Neuronal stem cell (in vitro differentiated cells): ENCODE measurements around the gene KIF2A.
A peak's percentile ranks its signal among the peaks of the same experiment; 100 is the strongest.

Source experiments
- DNase-seq: peaks from one replicate; pipeline ENCODE4 v3.0.0-alpha.2; 2013; ENCODE audit warnings: low spot score
- H2AFZ ChIP-seq: one replicate; pipeline ENCODE4 v1.6.1; 2013; ENCODE audit warnings: mild to moderate bottlenecking, low read length, inconsistent platforms
- H2AK5ac ChIP-seq: 2 replicates; pipeline ENCODE4 v1.6.1; 2013; ENCODE audit warnings: low read depth, mild to moderate bottlenecking, inconsistent platforms, low read length, moderate library complexity, mixed read lengths
- H2BK120ac ChIP-seq: 2 replicates; pipeline ENCODE4 v1.6.1; 2013; ENCODE audit warnings: low read depth, mild to moderate bottlenecking, inconsistent platforms, low read length, moderate library complexity, mixed read lengths
- H2BK12ac ChIP-seq: one replicate; pipeline ENCODE4 v1.6.1; 2013; ENCODE audit warnings: low read length, inconsistent platforms
- H2BK15ac ChIP-seq: 2 replicates; pipeline ENCODE4 v1.6.1; 2013; ENCODE audit warnings: mild to moderate bottlenecking, low read length, inconsistent platforms, mixed read lengths
- H2BK5ac ChIP-seq: one replicate; pipeline ENCODE4 v1.6.1; 2013; ENCODE audit warnings: inconsistent platforms, mild to moderate bottlenecking, low read length, moderate library complexity
- H3K14ac ChIP-seq: one replicate; pipeline ENCODE4 v1.6.1; 2013; ENCODE audit warnings: low read length, inconsistent platforms
- H3K18ac ChIP-seq: 2 replicates; pipeline ENCODE4 v1.6.1; 2013; ENCODE audit warnings: low read length, inconsistent platforms
- H3K23ac ChIP-seq: 2 replicates; pipeline ENCODE4 v1.6.1; 2013; ENCODE audit warnings: low read depth, mild to moderate bottlenecking, mixed read lengths, low read length, inconsistent platforms; ENCODE audit not compliant: poor library complexity
- H3K27ac ChIP-seq: replicated peaks from 3 replicates; pipeline ENCODE4 v1.5.1; 2013; ENCODE audit warnings: low read length, inconsistent platforms
- H3K27me3 ChIP-seq, 3 experiments: 2 replicates each; pipeline ENCODE4 v1.6.1; 2013; ENCODE audit warnings: low read length in 3 of 3, mild to moderate bottlenecking in 2 of 3, inconsistent platforms in 1 of 3, low read depth in 1 of 3, mixed read lengths in 1 of 3, moderate library complexity in 1 of 3; ENCODE audit not compliant: control insufficient read depth in 3 of 3, insufficient read depth in 3 of 3
- H3K36me3 ChIP-seq, 2 donors: replicated peaks in 1 of 2; 2 replicates each; pipeline ENCODE4 v1.6.1; 2013; ENCODE audit warnings: low read length in 2 of 2; ENCODE audit not compliant: control insufficient read depth in 2 of 2, insufficient read depth in 2 of 2
- H3K4ac ChIP-seq: 2 replicates; pipeline ENCODE4 v1.6.1; 2013; ENCODE audit warnings: inconsistent platforms, mild to moderate bottlenecking, low read length, moderate library complexity
- H3K4me1 ChIP-seq, 2 donors: 1 replicate in 1 of 2; 2 replicates in 1 of 2; pipeline ENCODE4 v1.6.1; 2013; ENCODE audit warnings: low read length in 2 of 2, low read depth in 1 of 2; ENCODE audit not compliant: control insufficient read depth in 2 of 2, insufficient read depth in 1 of 2
- H3K4me2 ChIP-seq: one replicate; pipeline ENCODE4 v1.6.1; 2013; ENCODE audit warnings: mild to moderate bottlenecking, low read length, inconsistent platforms; ENCODE audit not compliant: insufficient read depth, poor library complexity, severe bottlenecking
- H3K4me3 ChIP-seq, 2 donors: 2 replicates each; pipeline ENCODE4 v1.5.1; 2013; ENCODE audit warnings: low read length in 2 of 2, mild to moderate bottlenecking in 2 of 2, inconsistent platforms in 1 of 2, moderate library complexity in 1 of 2
- H3K79me1 ChIP-seq: one replicate; pipeline ENCODE4 v1.6.1; 2013; ENCODE audit warnings: low read depth, mild to moderate bottlenecking, inconsistent platforms, low read length, moderate library complexity
- H3K9ac ChIP-seq: one replicate; pipeline ENCODE4 v1.6.1; 2013; ENCODE audit warnings: mild to moderate bottlenecking, low read depth, low read length, inconsistent platforms; ENCODE audit not compliant: poor library complexity
- H3K9me3 ChIP-seq, 2 donors: replicated peaks in 1 of 2; 2 replicates each; pipeline versions ENCODE3 to v1.6.1; 2013; ENCODE audit warnings: low read length in 2 of 2, mild to moderate bottlenecking in 2 of 2, inconsistent platforms in 1 of 2, low read depth in 1 of 2, mixed read lengths in 1 of 2, moderate library complexity in 1 of 2; ENCODE audit not compliant: control insufficient read depth in 2 of 2, insufficient read depth in 1 of 2
- H4K8ac ChIP-seq: one replicate; pipeline ENCODE4 v1.6.1; 2013; ENCODE audit warnings: low read depth, mild to moderate bottlenecking, inconsistent platforms, low read length, moderate library complexity
- H4K91ac ChIP-seq: one replicate; pipeline ENCODE4 v1.6.1; 2013; ENCODE audit warnings: low read length, low read depth, mild to moderate bottlenecking, inconsistent platforms; ENCODE audit not compliant: poor library complexity
- WGBS, 2 donors: extraction: QIAGEN DNeasy Blood & Tissue Kit; methylation state at CpG; one replicate each; pipeline ENCODE4 v1.1.7; 2013; ENCODE audit warnings: missing lambda C conversion rate in 2 of 2, mixed read lengths in 1 of 2; ENCODE audit not compliant: insufficient read length in 2 of 2, insufficient replicate concordance in 1 of 2; ENCODE audit errors: extremely low coverage in 2 of 2; 5-methylcytosine and 5-hydroxymethylcytosine counted together

Gene KIF2A

DNA sequence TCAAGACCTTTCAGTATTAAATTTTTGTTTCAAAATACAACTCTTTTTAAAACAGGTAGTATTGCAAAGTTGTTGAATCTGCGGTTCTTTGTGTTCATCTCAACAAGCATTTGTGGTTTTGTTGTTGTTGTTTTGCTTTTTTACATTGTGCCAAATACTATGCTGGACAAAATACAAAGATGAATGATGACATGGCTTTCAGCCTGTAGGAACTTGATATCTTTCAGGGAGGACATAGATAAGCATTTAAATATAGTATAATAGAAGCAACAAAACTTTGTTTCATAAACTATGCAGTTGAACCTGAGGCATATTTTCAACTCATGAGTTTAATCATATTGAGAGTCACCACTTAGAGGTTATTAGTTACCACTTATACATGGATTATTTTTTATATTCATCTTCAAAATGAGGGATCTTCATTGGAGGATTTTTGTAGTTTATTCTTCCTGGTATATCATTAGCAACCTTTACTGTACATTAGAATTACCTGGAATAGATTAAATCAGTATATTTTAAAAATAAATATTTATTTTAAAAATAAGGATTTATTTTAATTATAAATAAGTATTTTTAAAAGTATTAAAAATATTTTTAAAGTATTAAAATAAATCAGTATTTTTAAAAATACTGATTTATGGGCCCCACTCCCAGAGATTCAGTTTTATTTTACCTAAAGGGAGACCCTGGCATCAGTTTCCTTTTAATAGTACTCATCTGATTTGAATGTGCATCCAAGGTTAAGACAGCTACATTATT, 42.9 kb downstream of the KIF2A start:
- no peak overlapping the region for H2AK5ac ChIP-seq
- WGBS, 2 donors = no CpG with 5 or more reads among the region's 1 CpG
- H3K27me3 ChIP-seq = no peaks in the 10 kb centered on the region
- H3K9ac ChIP-seq = no peak overlapping the region
- no peak overlapping the region for H2AFZ ChIP-seq
- H2BK120ac ChIP-seq = no peak overlapping the region
- H3K79me1 ChIP-seq = no peaks in the 10 kb centered on the region
- H3K27ac ChIP-seq = no peak overlapping the region
- no peaks in the 10 kb centered on the region for H3K9me3 ChIP-seq
- H3K4me3 ChIP-seq = no peak overlapping the region
- H3K4me2 ChIP-seq = no peak overlapping the region
- no peak overlapping the region for H3K18ac ChIP-seq
- no peak for DNase-seq
- H3K4me1 ChIP-seq = no peaks in the 10 kb centered on the region
- no peak overlapping the region for H4K91ac ChIP-seq
- H2BK12ac ChIP-seq = no peak overlapping the region
- no peak overlapping the region for H4K8ac ChIP-seq
- no peak overlapping the region for H2BK15ac ChIP-seq
- no peak overlapping the region for H3K14ac ChIP-seq
- H3K4ac ChIP-seq = no peak overlapping the region
- peaks cover 7 to 77% of the 10 kb centered on the region in 2 donors for H3K36me3 ChIP-seq
- no peak overlapping the region for H3K23ac ChIP-seq
- H2BK5ac ChIP-seq = no peak overlapping the region

DNA sequence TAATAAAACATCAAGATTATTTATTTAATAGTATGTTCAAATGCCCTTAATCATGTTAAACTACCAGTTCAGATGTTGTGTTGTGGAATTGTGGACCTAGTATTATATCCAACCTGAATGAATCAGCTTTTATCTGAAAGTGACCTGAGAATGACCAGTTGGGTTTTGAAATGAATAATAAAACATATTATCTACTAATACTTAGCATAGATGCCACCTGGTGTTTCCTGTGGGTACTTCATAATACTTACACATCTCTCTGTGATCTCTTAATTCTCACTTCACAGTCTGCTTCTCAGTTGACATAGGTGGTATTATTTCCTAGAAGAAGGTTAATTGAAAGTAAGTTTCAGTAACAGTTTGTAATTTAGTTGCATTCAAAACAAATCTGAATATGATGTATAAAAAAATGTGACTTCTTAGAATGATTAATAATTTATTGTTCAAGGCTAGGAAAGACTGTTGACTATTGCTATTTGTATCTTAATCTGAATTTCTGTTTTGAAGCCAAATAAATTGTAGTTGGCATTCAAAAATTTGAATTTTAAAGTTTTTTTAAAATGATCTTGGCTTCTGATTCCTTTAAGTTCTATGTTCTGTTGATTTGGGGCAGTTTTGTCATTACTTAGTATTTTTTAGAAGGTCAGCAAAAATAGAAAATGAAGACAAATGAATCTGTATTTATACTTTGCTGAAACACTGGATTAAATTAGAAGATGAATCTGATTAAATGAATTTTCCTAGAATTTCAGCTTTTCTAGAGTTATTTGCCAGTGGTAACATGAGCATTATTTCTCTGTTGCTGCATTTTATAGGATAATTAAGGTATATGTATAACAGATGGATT, 48.2 kb downstream of the KIF2A start:
- peak; percentile 3 for DNase-seq
- H3K4me3 ChIP-seq = no peak overlapping the region
- H2BK15ac ChIP-seq = no peak overlapping the region
- H3K4me1 ChIP-seq = no peaks in the 10 kb centered on the region
- H2BK12ac ChIP-seq = no peak overlapping the region
- H3K9ac ChIP-seq = no peak overlapping the region
- no peak overlapping the region for H4K91ac ChIP-seq
- H2BK5ac ChIP-seq = no peak overlapping the region
- H3K14ac ChIP-seq = no peak overlapping the region
- H3K4ac ChIP-seq = no peak overlapping the region
- H4K8ac ChIP-seq = no peak overlapping the region
- H3K9me3 ChIP-seq = no peaks in the 10 kb centered on the region
- H2AK5ac ChIP-seq = no peak overlapping the region
- no peaks in the 10 kb centered on the region for H3K79me1 ChIP-seq
- no peak overlapping the region for H3K4me2 ChIP-seq
- H3K27me3 ChIP-seq = no peaks in the 10 kb centered on the region
- no peak overlapping the region for H2AFZ ChIP-seq
- no peak overlapping the region for H3K27ac ChIP-seq
- no peak overlapping the region for H3K23ac ChIP-seq
- no peak overlapping the region for H2BK120ac ChIP-seq
- H3K36me3 ChIP-seq = peaks cover 11 to 99% of the 10 kb centered on the region in 2 donors
- no peak overlapping the region for H3K18ac ChIP-seq

- Histone ChIP-seq H2BK15ac (no peak overlapping the region), H2BK12ac (no peak overlapping the region), H3K27me3 (no peaks in the 10 kb centered on the region), H2AK5ac (no peak overlapping the region), H3K14ac (no peak overlapping the region), H2BK120ac (no peak overlapping the region), H3K9ac (no peak overlapping the region), H4K8ac (no peak overlapping the region), H3K4me3 (no peak overlapping the region), H3K4me2 (no peak overlapping the region), H3K4ac (no peak overlapping the region), H3K18ac (no peak overlapping the region), H2AFZ (no peak overlapping the region), H3K27ac (no peak overlapping the region), H3K23ac (no peak overlapping the region), H3K4me1 (no peaks in the 10 kb centered on the region), H3K79me1 (no peaks in the 10 kb centered on the region), H3K36me3 (peaks cover 14 to 91% of the 10 kb centered on the region in 2 donors), H4K91ac (no peak overlapping the region), H2BK5ac (no peak overlapping the region), H3K9me3 (peaks cover 0 to 9% of the 10 kb centered on the region in 2 donors)
- no CpG with 5 or more reads among the region's 3 CpGs for WGBS, 2 donors
- DNase-seq = no peak
Measured at GRCh38 chr5:62362701-62363100, 56.7 kb downstream of the KIF2A start.

DNA sequence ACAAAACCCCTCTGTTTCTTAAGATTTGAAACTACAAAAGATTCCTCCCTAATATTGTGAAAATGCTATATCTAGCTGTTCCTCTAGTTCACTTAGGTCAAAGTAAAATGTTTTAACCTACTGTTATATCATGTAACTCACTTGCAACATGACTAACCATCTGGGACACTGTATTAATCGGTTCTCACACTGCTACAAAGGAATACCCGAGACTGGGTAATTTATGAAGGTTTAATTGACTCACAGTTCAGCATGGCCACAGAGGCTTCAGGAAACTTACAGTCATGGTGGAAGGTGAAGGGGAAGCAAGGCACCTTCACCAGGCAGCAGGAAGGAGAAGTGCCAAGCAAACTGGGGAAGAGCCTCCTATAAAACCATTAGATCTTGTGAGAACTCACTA, 63.0 kb downstream of the KIF2A start:
- no peak overlapping the region for H2AFZ ChIP-seq
- no peak overlapping the region for H2BK15ac ChIP-seq
- H3K18ac ChIP-seq = no peak overlapping the region
- H2BK12ac ChIP-seq = no peak overlapping the region
- H3K4me2 ChIP-seq = no peak overlapping the region
- H3K23ac ChIP-seq = no peak overlapping the region
- no peak overlapping the region for H3K14ac ChIP-seq
- no peak overlapping the region for H4K8ac ChIP-seq
- H4K91ac ChIP-seq = no peak overlapping the region
- H3K27me3 ChIP-seq = no peaks in the 10 kb centered on the region
- DNase-seq = no peak
- no peak overlapping the region for H3K4me3 ChIP-seq
- no peak overlapping the region for H3K4ac ChIP-seq
- H3K9me3 ChIP-seq = peaks cover 0 to 5% of the 10 kb centered on the region in 2 donors
- H3K4me1 ChIP-seq = no peaks in the 10 kb centered on the region
- peaks cover 11 to 90% of the 10 kb centered on the region in 2 donors for H3K36me3 ChIP-seq
- no CpG with 5 or more reads among the region's 2 CpGs for WGBS, 2 donors
- H2BK120ac ChIP-seq = no peak overlapping the region
- H2BK5ac ChIP-seq = no peak overlapping the region
- H3K27ac ChIP-seq = no peak overlapping the region
- no peak overlapping the region for H2AK5ac ChIP-seq
- H3K9ac ChIP-seq = no peak overlapping the region
- H3K79me1 ChIP-seq = no peaks in the 10 kb centered on the region
